Ovary (tissue), 3 donors: Measurements from ENCODE around the gene DENND5A.

Experiments
- CTCF ChIP-seq, 3 donors: fragments of 450-650 bp in 2 of 3; fragments of 200-600 bp in 1 of 3; IDR thresholded peaks; one replicate each; pipeline versions ENCODE4 v1.5.1 to v1.8.0; 2016 to 2022; ENCODE audit warnings: antibody characterized with exemption in 3 of 3, mild to moderate bottlenecking in 1 of 3
- POLR2A ChIP-seq: fragments of 450-650 bp; IDR thresholded peaks from one replicate; pipeline ENCODE4 v1.6.1; 2017; ENCODE audit warnings: antibody characterized with exemption, mild to moderate bottlenecking, moderate library complexity
- donor health status: DM: no; HTN: no; CAD: no.

DNA sequence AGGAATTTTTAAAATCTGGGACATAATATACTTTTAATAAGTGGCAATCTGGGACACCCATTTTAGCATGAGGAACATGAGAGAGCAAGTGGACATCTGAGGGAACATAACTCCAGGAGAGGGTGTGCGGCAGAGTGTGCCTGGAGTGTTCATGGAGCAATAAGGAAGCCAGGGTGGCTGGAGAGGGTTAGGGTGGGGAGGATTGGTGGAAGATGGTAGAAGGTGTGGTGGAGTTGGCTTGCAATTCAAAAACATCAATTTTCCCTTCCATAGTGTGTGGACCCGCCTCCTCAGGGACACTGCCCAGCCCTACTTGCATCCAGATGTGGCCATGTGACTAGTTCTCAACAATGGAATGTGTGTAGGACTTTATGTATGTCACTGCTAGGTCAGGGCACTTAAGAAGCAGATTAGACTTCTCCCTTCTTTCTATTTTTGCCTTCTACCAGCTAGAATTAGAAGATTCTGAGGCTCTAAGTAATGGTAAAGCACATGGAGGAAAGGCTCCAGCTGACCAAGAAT lies 4.4 kb upstream of the DENND5A start:
- no peak for TF ChIP-seq CTCF (IDR thresholded peaks at IDR 0.05)
- TF ChIP-seq POLR2A: no peak
